HG03354 (cell line): Measurements from ENCODE around the gene GBF1.
"Not testable (repeated sequence)": the region's sequence is repeated elsewhere in the genome, so short reads cannot be mapped to it uniquely, and the experiment has no call there.

Experiments
- ATAC-seq: cut with Tn5 transposase; IDR thresholded peaks from one replicate; pipeline ENCODE4 v1.9.1; 2021; ENCODE audit warnings: mild to moderate bottlenecking; ENCODE audit not compliant: unreplicated experiment, poor library complexity, severe bottlenecking

Gene GBF1

GRCh38 chr10:102230861-102231356, 14.4 kb upstream of the GBF1 start:
- no peak for ATAC-seq

GRCh38 chr10:102231357-102232318, 13.7 kb upstream of the GBF1 start:
- no peak for ATAC-seq

GRCh38 chr10:102233997-102234396, 11.3 kb upstream of the GBF1 start:
- ATAC-seq = no peak

GRCh38 chr10:102234888-102235597, 10.3 kb upstream of the GBF1 start:
- ATAC-seq = no peak

GRCh38 chr10:102235598-102235920, 9.8 kb upstream of the GBF1 start:
- no peak for ATAC-seq

GRCh38 chr10:102236006-102236405, 9.3 kb upstream of the GBF1 start:
- ATAC-seq = no peak

GRCh38 chr10:102237711-102238252, 7.5 kb upstream of the GBF1 start:
- no peak for ATAC-seq

GRCh38 chr10:102240467-102241031, 4.8 kb upstream of the GBF1 start:
- no peak for ATAC-seq

GRCh38 chr10:102241032-102241443, 4.3 kb upstream of the GBF1 start:
- peak; percentile 1 for ATAC-seq

GRCh38 chr10:102241444-102242117, 3.8 kb upstream of the GBF1 start, which contains the start of gene PITX3:
Gene PITX3 (minus strand): TSS chr10:102241512. CDS start chr10:102232080, 9,432 bp downstream.
- ATAC-seq = peak; percentile 54

- no peak for ATAC-seq
Observed at GRCh38 chr10:102242118-102242485, 3.2 kb upstream of the GBF1 start.

GRCh38 chr10:102243309-102243708, 2.0 kb upstream of the GBF1 start:
- ATAC-seq = no peak

GRCh38 chr10:102245932-102246251, 560 bp downstream of the GBF1 start:
- no peak for ATAC-seq

GRCh38 chr10:102246261-102246660, 929 bp downstream of the GBF1 start:
- ATAC-seq = no peak

GRCh38 chr10:102247734-102248133, 2.4 kb downstream of the GBF1 start:
- no peak for ATAC-seq

- ATAC-seq = not testable (repeated sequence)
Observed at GRCh38 chr10:102252508-102252907, 7.2 kb downstream of the GBF1 start.

- no peak for ATAC-seq
Observed at GRCh38 chr10:102254426-102254825, 9.1 kb downstream of the GBF1 start.

- no peak for ATAC-seq
Observed at GRCh38 chr10:102255404-102255803, 10.1 kb downstream of the GBF1 start.

- no peak for ATAC-seq
Observed at GRCh38 chr10:102261196-102261595, 15.9 kb downstream of the GBF1 start.

GRCh38 chr10:102261842-102262241, 16.5 kb downstream of the GBF1 start:
- ATAC-seq = no peak
